Breast epithelium (tissue), 4 donors: ENCODE results near the gene BSN. TPM values are rescaled to one million over a fixed set of nuclear protein-coding genes. Genes with fewer than 3 reads are reported as not detected.

ENCODE experiments used
- DNase-seq, 2 donors: peaks; one replicate each; pipeline ENCODE4 v3.0.0-alpha.2; 2019; ENCODE audit warnings: low spot score in 2 of 2
- H3K27ac ChIP-seq, 2 donors: fragments of 200-600 bp; sonication (generic) in 1 of 2; one replicate each; pipeline ENCODE4 v1.5.1; 2016 to 2019; ENCODE audit warnings: mild to moderate bottlenecking in 1 of 2
- H3K27me3 ChIP-seq, 2 donors: fragments of 200-600 bp; sonication (generic) in 1 of 2; one replicate each; pipeline versions ENCODE4 v1.5.1 to v1.6.0; 2017 to 2019; ENCODE audit warnings: control low read depth in 1 of 2, mild to moderate bottlenecking in 1 of 2
- H3K36me3 ChIP-seq: fragments of 200-600 bp; one replicate; pipeline ENCODE4 v1.5.1; 2019
- H3K4me1 ChIP-seq, 2 donors: fragments of 200-600 bp; sonication (generic); one replicate each; pipeline ENCODE4 v1.5.1; 2016 to 2019; ENCODE audit warnings: control low read depth in 1 of 2
- H3K4me3 ChIP-seq, 3 donors: fragments of 200-600 bp; sonication (generic); 1 replicate in 2 of 3; 2 replicates in 1 of 3; pipeline ENCODE4 v1.5.1; 2016 to 2019; ENCODE audit warnings: mild to moderate bottlenecking in 3 of 3, moderate library complexity in 2 of 3
- H3K9me3 ChIP-seq, 2 donors: fragments of 200-600 bp; sonication (generic) in 1 of 2; one replicate each; pipeline ENCODE4 v1.5.1; 2016 to 2019; ENCODE audit warnings: control low read depth in 1 of 2
- CTCF ChIP-seq, 3 donors: fragments of 450-650 bp; IDR thresholded peaks; one replicate each; pipeline ENCODE4 v1.5.1; 2016 to 2017; ENCODE audit warnings: antibody characterized with exemption in 3 of 3, mild to moderate bottlenecking in 3 of 3, moderate library complexity in 3 of 3
- POLR2A ChIP-seq: fragments of 450-650 bp; IDR thresholded peaks from one replicate; pipeline ENCODE4 v1.6.1; 2016; ENCODE audit warnings: antibody characterized with exemption, mild to moderate bottlenecking, moderate library complexity
- POLR2AphosphoS5 ChIP-seq, 3 donors: sonication (generic); formaldehyde crosslinking; IDR thresholded peaks; one replicate each; pipeline ENCODE4 v1.6.1; 2017; ENCODE audit warnings: antibody characterized with exemption in 3 of 3
- intact Hi-C: fragments of 100-400 bp; cut with DNase I; formaldehyde crosslinking; loops from one replicate; pipeline ENCODE4 v1.15.1; 2023; ENCODE audit warnings: low total_unique reads
- total RNA-seq, 3 donors: library from RNA; depleted of rRNA; stranded (reverse); fragments of >200 nt; gene quantifications; one replicate each; pipeline ENCODE4 v1.1.0, GENCODE V29; 2016

Gene BSN
- total RNA-seq, 3 donors from 2014 or later, result 0.15 to 0.48 (median 0.33) TPM

- no peaks in the 10 kb centered on the region for H3K36me3 ChIP-seq
- H3K27me3 ChIP-seq, result no peaks in the 10 kb centered on the region
- H3K9me3 ChIP-seq, result no peaks in the 10 kb centered on the region
- H3K27ac ChIP-seq, result no peak overlapping the region
- DNase-seq, result no peak
- intact Hi-C loops, result no loop called here
- H3K4me3 ChIP-seq, result no peak overlapping the region
- TF ChIP-seq CTCF (IDR thresholded peaks at IDR 0.05), result no peak
- TF ChIP-seq POLR2A, result no peak
- TF ChIP-seq POLR2AphosphoS5 (IDR thresholded peaks at IDR 0.05), result no peak
- H3K4me1 ChIP-seq, result no peaks in the 10 kb centered on the region
Observed at GRCh38 chr3:49699281-49699979, 145.2 kb downstream of the BSN start.

- no peak for DNase-seq
- Histone ChIP-seq H3K9me3 (no peaks in the 10 kb centered on the region), H3K4me3 (no peak overlapping the region), H3K4me1 (no peaks in the 10 kb centered on the region), H3K27me3 (no peaks in the 10 kb centered on the region), H3K36me3 (no peaks in the 10 kb centered on the region), H3K27ac (no peak overlapping the region)
- intact Hi-C loops, result no loop called here
- TF ChIP-seq POLR2A (no peak), CTCF (IDR thresholded peaks at IDR 0.05) (no peak), POLR2AphosphoS5 (IDR thresholded peaks at IDR 0.05) (no peak)
Observed at GRCh38 chr3:49700014-49700413, 145.7 kb downstream of the BSN start.

- Histone ChIP-seq H3K27ac (no peak overlapping the region), H3K9me3 (no peaks in the 10 kb centered on the region), H3K36me3 (no peaks in the 10 kb centered on the region), H3K27me3 (no peaks in the 10 kb centered on the region), H3K4me3 (no peak overlapping the region), H3K4me1 (no peaks in the 10 kb centered on the region)
- TF ChIP-seq POLR2AphosphoS5 (IDR thresholded peaks at IDR 0.05) (no peak), CTCF (IDR thresholded peaks at IDR 0.05) (no peak), POLR2A (no peak)
- DNase-seq, result no peak
- intact Hi-C loops, result no loop called here
Observed at GRCh38 chr3:49700453-49701128, 146.3 kb downstream of the BSN start.

GRCh38 chr3:49701388-49702077 lies 147.3 kb downstream of the BSN start:
- no peak for DNase-seq
- intact Hi-C loops, result no loop called here
- Histone ChIP-seq H3K27me3 (no peaks in the 10 kb centered on the region), H3K36me3 (no peaks in the 10 kb centered on the region), H3K4me3 (no peak overlapping the region), H3K9me3 (no peaks in the 10 kb centered on the region), H3K4me1 (no peaks in the 10 kb centered on the region), H3K27ac (no peak overlapping the region)
- no peak for TF ChIP-seq POLR2A
- no peak for TF ChIP-seq CTCF (IDR thresholded peaks at IDR 0.05)
- no peak for TF ChIP-seq POLR2AphosphoS5 (IDR thresholded peaks at IDR 0.05)

GRCh38 chr3:49702672-49703071 lies 148.4 kb downstream of the BSN start:
- no peak for DNase-seq
- Histone ChIP-seq H3K27ac (no peak overlapping the region), H3K9me3 (no peaks in the 10 kb centered on the region), H3K36me3 (no peaks in the 10 kb centered on the region), H3K4me3 (no peak overlapping the region), H3K4me1 (no peaks in the 10 kb centered on the region), H3K27me3 (no peaks in the 10 kb centered on the region)
- TF ChIP-seq POLR2A (no peak), CTCF (IDR thresholded peaks at IDR 0.05) (no peak), POLR2AphosphoS5 (IDR thresholded peaks at IDR 0.05) (no peak)
- intact Hi-C loops, result no loop called here
